Superior temporal gyrus (tissue), 1 donor: ENCODE measurements around the gene PCDH9.
A peak's percentile ranks its signal among the peaks of the same experiment; 100 is the strongest.
"Not testable (repeated sequence)": the region's sequence is repeated elsewhere in the genome, so short reads cannot be mapped to it uniquely, and the experiment has no call there.

Source experiments
- DNase-seq: peaks from one replicate; pipeline ENCODE4 v3.0.0-alpha.2; 2016; ENCODE audit errors: extremely low spot score

PCDH9 gene

DNA sequence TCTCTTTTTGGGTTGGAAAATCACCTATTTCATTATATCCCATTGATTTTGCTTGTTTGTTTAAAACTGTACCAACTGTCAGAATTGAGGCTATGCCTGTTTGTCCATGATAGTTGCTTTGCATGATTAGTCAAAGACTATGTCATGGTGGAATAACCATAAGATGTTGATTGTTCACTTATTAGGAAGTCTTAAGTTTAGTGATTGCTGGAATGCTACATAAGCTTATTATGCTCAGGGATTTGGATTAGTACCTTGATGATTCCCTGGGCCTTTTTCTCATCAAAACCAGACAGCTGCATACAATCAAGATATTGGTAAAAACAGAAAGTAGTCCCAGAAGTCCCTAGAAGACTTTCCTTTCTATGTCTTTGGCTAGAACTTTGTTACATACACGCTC, 954.7 kb downstream of the PCDH9 start:
- DNase-seq, result no peak

- DNase-seq, result no peak
Observed at GRCh38 chr13:66273011-66273410, 957.1 kb downstream of the PCDH9 start.

DNA sequence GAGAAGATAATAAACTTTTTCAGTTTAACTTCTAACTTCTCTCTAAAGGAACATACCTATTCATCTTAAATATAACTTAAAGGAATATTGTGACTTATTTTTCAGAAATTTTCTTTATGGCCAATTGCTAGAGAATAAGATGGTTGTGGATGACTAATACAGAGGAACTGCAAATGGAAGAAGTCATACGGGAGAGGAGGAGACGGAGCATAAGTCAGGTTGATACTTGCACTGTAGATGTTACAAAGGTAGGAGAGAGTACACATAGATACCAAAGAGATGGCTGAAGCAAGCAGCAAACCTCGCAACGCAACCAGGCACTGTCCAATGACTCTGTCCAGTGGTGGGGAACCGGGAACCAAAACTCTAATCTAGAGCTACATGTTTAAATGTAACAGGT, 963.4 kb downstream of the PCDH9 start:
- no peak for DNase-seq

- DNase-seq, result no peak
Observed at GRCh38 chr13:66266348-66266747, 963.8 kb downstream of the PCDH9 start.

GRCh38 chr13:66265371-66265770, 964.8 kb downstream of the PCDH9 start:
- DNase-seq, result no peak

- DNase-seq, result peak; percentile 20
Observed at GRCh38 chr13:66264971-66265370, 965.2 kb downstream of the PCDH9 start.

DNA sequence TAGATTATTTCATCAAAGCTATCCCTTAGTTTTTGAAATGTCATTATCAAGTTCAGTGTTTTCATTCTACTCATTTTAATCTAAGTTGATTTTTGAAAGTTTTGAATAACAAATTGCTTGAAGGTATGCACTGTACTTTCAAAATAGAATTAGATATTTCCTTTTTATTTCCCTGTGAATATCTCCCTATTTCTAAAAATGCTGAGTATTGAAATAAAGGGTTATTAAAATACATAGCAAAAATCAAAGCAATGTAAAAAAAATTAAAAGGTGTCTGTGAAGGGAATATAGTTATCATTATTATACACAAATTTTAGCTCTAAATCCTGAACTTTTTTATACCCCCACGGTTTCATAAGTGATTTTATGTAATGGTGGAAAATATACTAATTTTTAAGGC, 967.8 kb downstream of the PCDH9 start:
- no peak for DNase-seq

GRCh38 chr13:66259426-66259825, 970.7 kb downstream of the PCDH9 start:
- not testable (repeated sequence) for DNase-seq
